SK-N-SH treated with all-trans-retinoic acid at 6 μM for 48 hours (cell line): Measurements from ENCODE around the gene SEMA5B.

ENCODE experiments used
- OSR1 ChIP-seq: fragments of 250-450 bp; sonication (Bioruptor Pico); IDR thresholded peaks from 2 replicates; pipeline ENCODE4 v1.8.0; 2022; ENCODE audit warnings: moderate library complexity, mild to moderate bottlenecking, inconsistent platforms
- PPARA ChIP-seq: fragments of 250-450 bp; sonication (Bioruptor Pico); IDR thresholded peaks from 2 replicates; pipeline ENCODE4 v1.5.0; 2020; ENCODE audit warnings: mild to moderate bottlenecking, borderline replicate concordance
- RARB ChIP-seq: fragments of 250-450 bp; sonication (Bioruptor Pico); IDR thresholded peaks from 2 replicates; pipeline ENCODE4 v1.8.0; 2021; ENCODE audit warnings: mild to moderate bottlenecking, moderate library complexity
- TSHZ2 ChIP-seq: fragments of 250-450 bp; sonication (Bioruptor Pico); IDR thresholded peaks from 2 replicates; pipeline ENCODE4 v1.5.0; 2020; ENCODE audit warnings: mild to moderate bottlenecking, moderate library complexity
- ZFP30 ChIP-seq: fragments of 450-650 bp; formaldehyde crosslinking; IDR thresholded peaks from 2 replicates; pipeline ENCODE4 v1.5.0; 2022; ENCODE audit warnings: mild to moderate bottlenecking, moderate library complexity
- ZNF8 ChIP-seq: fragments of 450-650 bp; formaldehyde crosslinking; IDR thresholded peaks from 2 replicates; pipeline ENCODE4 v1.5.0; 2020; ENCODE audit warnings: mild to moderate bottlenecking, moderate library complexity

GRCh38 chr3:122880624-122881023 lies 146.9 kb downstream of the SEMA5B start:
- TF ChIP-seq PPARA (CRISPR knock-in tag) (no peak), ZFP30 (CRISPR knock-in tag) (no peak), OSR1 (CRISPR knock-in tag) (no peak), RARB (CRISPR knock-in tag) (no peak), TSHZ2 (CRISPR knock-in tag) (no peak), ZNF8 (CRISPR knock-in tag) (no peak)
